BJ (cell line): ENCODE measurements around the gene ERBB4. TPM values are rescaled to one million over a fixed set of nuclear protein-coding genes. Genes with fewer than 3 reads are reported as not detected.
"Not testable (repeated sequence)": the region's sequence is repeated elsewhere in the genome, so short reads cannot be mapped to it uniquely, and the experiment has no call there.

Source experiments
- CTCF ChIA-PET: fragments of 350-600 bp; formaldehyde crosslinking; extraction: SDS; loops from one replicate; lab custom pipeline; 2021; ENCODE audit warnings: antibody characterized with exemption, inconsistent platforms; lab: Yijun Ruan, JAX
- POLR2A ChIA-PET: fragments of 300-600 bp; sonication (Branson Sonifier 250); formaldehyde crosslinking; extraction: SDS; loops from one replicate; lab custom pipeline; 2021; ENCODE audit warnings: antibody characterized with exemption; lab: Charles Lee
- DNase-seq: peaks from one replicate; pipeline ENCODE4 v3.0.0-alpha.2; 2011; ENCODE audit warnings: low read depth
- H3K27me3 ChIP-seq: 2 replicates; pipeline ENCODE4 v1.6.0; 2011; ENCODE audit warnings: low read length; ENCODE audit not compliant: control insufficient read depth, insufficient read depth
- H3K36me3 ChIP-seq: 2 replicates; pipeline ENCODE4 v1.5.1; 2011; ENCODE audit warnings: low read length; ENCODE audit not compliant: control insufficient read depth, insufficient read depth
- H3K4me3 ChIP-seq: 2 replicates; pipeline ENCODE4 v1.5.1; 2011; ENCODE audit warnings: low read depth, mild to moderate bottlenecking, control low read depth, low read length
- CTCF ChIP-seq: IDR thresholded peaks from 2 replicates; pipeline ENCODE4 v1.5.1; 2011; ENCODE audit warnings: low read depth, mild to moderate bottlenecking, control low read depth, inconsistent platforms, low read length, moderate library complexity; ENCODE audit not compliant: insufficient read depth
- polyA plus RNA-seq: library from polyadenylated mRNA; depleted of rRNA; stranded (reverse); fragments of >200 nt; gene quantifications from 2 replicates; pipeline ENCODE4 v1.2.3, GENCODE V29; 2011

Gene ERBB4
- polyA plus RNA-seq, 1 experiment: not detected

GRCh38 chr2:212112401-212112800 is 426.2 kb downstream of the ERBB4 start:
- POLR2A ChIA-PET: no interaction called here
- TF ChIP-seq CTCF: no peak
- no peak overlapping the region for H3K4me3 ChIP-seq
- no peaks in the 10 kb centered on the region for H3K27me3 ChIP-seq
- CTCF ChIA-PET: no interaction called here
- DNase-seq: no peak
- no peaks in the 10 kb centered on the region for H3K36me3 ChIP-seq

- TF ChIP-seq CTCF: no peak
- Histone ChIP-seq H3K27me3 (no peaks in the 10 kb centered on the region), H3K4me3 (no peak overlapping the region), H3K36me3 (no peaks in the 10 kb centered on the region)
- POLR2A ChIA-PET: no interaction called here
- no peak for DNase-seq
- CTCF ChIA-PET: no interaction called here
These were observed 428.6 kb downstream of the ERBB4 start for GRCh38 chr2:212109792-212110680.

DNA sequence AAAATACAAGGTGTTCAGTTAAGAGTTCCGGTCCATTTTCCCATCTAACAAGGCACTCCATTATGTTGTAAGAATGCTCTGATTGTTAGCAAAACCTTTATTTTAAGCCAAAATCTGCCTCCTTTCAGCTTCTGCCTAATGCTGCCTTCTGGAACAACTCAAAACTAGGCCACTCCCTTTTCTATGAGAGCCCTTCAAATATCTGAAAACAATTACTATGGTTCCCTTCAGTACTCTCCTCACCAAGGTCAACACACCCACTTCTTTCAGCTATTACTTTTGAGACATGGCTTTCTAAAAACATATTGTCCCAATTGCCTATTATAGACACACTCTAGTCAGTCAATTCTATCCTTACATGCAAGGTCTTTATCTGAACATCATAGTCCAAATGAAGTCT is 429.4 kb downstream of the ERBB4 start:
- Histone ChIP-seq H3K27me3 (no peaks in the 10 kb centered on the region), H3K4me3 (no peak overlapping the region), H3K36me3 (no peaks in the 10 kb centered on the region)
- TF ChIP-seq CTCF: no peak
- ChIA-PET CTCF (no interaction called here), POLR2A (no interaction called here)
- no peak for DNase-seq

DNA sequence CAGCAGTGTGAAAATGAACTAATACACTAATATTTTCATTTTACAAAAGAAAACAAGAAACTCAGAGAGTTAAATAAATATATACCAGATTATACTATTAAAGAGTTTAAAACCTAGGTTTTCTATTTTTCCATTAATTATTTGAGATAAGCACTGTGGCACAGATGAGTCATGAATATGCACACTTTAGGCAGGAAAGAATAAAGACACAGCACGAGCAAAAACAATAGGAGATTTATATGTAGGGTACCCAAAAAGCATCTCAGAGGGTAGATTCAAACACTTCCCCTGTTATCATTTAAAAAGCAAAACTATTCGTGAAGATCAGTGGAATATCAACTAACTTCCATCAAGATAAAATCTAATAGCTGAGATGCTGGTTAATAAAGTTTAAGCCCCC is 430.6 kb downstream of the ERBB4 start:
- ChIA-PET CTCF (no interaction called here), POLR2A (no interaction called here)
- Histone ChIP-seq H3K4me3 (no peak overlapping the region), H3K27me3 (no peaks in the 10 kb centered on the region), H3K36me3 (no peaks in the 10 kb centered on the region)
- TF ChIP-seq CTCF: no peak
- DNase-seq: no peak

DNA sequence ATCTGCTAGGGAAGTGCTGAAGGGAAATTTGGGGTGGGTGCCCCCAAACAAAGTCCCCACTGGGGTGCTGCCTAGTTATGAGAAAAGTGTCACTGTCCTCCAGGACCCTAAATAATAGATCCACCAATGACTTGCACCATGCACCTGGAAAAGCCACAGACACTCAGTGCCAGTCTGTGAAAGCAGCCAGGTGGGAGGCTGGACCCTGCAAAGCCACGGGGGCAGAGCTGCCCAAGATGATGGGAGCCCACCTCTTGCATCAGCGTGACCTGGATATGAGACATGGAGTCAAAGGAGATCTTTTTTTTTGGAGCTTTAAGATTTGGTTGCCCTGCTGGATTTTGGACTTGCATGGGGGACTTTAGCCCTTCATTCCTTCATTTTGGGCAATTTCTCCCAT is 431.6 kb downstream of the ERBB4 start:
- no peaks in the 10 kb centered on the region for H3K27me3 ChIP-seq
- H3K36me3 ChIP-seq: no peaks in the 10 kb centered on the region
- H3K4me3 ChIP-seq: no peak overlapping the region
- POLR2A ChIA-PET: no interaction called here
- TF ChIP-seq CTCF: no peak
- CTCF ChIA-PET: no interaction called here
- no peak for DNase-seq

DNA sequence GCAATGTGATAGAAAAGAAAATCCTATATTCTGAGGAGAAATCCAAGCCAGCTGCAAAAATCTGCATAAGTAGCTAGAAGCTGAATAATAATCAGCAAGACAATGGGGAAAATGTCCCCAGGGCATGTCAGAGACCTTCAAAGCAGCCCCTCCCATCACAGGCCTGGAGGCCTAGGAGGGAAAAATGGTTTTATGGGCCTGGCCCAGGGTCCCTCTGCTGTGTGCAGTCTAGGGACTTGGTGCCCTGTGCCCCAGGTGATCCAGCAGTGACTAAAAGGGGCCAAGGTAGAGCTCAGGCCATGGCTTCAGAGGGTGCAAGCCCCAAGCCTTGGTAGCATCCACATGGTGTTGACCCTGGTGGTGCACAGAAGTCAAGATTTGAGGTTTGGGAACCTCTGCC is 432.1 kb downstream of the ERBB4 start:
- POLR2A ChIA-PET, H3K27me3 ChIP-seq, CTCF ChIA-PET, H3K36me3 ChIP-seq, H3K4me3 ChIP-seq, DNase-seq: not testable (repeated sequence)
